ENCODE data around the gene UTS2R. TPM values are rescaled to one million over a fixed set of nuclear protein-coding genes. Genes with fewer than 3 reads are reported as not detected.

The UTS2R gene
- total and polyA plus RNA-seq, 2 of the 4 experiments (the other 2 are of a cell fraction) = not detected

DNA sequence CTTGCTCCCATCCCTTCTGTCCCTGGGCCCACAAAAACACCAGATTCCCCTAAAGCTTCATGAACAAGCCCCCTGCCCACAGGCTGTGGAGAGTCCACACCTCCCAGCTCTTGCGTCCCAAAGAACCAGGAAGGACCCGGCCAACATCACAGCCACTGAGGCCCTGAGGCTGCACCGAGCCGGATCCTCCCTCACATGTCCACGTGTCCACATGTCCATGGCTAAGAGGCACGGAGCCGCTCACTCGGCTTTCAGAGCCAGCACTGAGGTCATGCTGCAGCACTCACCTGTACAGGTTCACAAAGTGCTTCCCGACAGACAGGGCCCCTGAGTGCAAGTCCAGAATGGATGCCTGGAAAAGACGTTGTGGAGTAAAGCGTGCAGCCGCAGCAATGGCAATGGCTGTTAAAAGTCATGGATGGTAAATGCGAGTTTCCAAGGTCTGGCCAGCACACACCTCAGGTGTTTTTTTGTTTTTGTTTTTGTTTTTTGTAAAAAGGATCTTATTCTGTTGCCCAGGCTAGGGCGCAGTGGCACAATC is 34.6 kb downstream of the UTS2R start:
- Histone ChIP-seq H3K4me1 (ENCODE audit: control insufficient read depth, insufficient read depth, low read length) (no peaks in the 10 kb centered on the region), H2AK9ac (replicated peaks; ENCODE audit: low read depth, low read length, poor library complexity) (no peak overlapping the region), H4K8ac (ENCODE audit: low read depth in 2 of 2, low read length in 2 of 2) (no peak overlapping the region), H3K9ac (ENCODE audit: low read depth, low read length) (no peak overlapping the region), H4K91ac (ENCODE audit: insufficient read depth, low read depth, low read length) (no peak overlapping the region), H3K27ac (ENCODE audit: insufficient read depth, low read length) (no peak overlapping the region), H3K79me1 (ENCODE audit: low read depth in 1 of 2, low read length in 2 of 2) (no peaks in the 10 kb centered on the region; a peak in 1 of 4 replicates), H3K18ac (ENCODE audit: low read depth, low read length) (no peak overlapping the region), H4K20me1 (ENCODE audit: insufficient read depth, low read length) (no peaks in the 10 kb centered on the region; the same call in 1 of the 2 replicates), H3K9me3 (ENCODE audit: control insufficient read depth, insufficient read depth, low read length) (no peaks in the 10 kb centered on the region), H2AFZ (replicated peaks; ENCODE audit: low read length, poor library complexity) (no peak overlapping the region), H3K36me3 (ENCODE audit: control insufficient read depth, insufficient read depth, low read length) (peaks cover 5% of the 10 kb centered on the region; the same call in 1 of the 2 replicates), H3K56ac (ENCODE audit: extremely low read depth, insufficient read depth, low read length) (no peak overlapping the region), H2BK15ac (ENCODE audit: low read depth, low read length) (no peak overlapping the region), H2BK20ac (ENCODE audit: low read depth, low read length) (no peak overlapping the region), H3K4me3 (ENCODE audit: insufficient read depth, low read depth, low read length) (no peak overlapping the region), H3K14ac (replicated peaks; ENCODE audit: low read depth, low read length) (no peak overlapping the region), H3K4me2 (ENCODE audit: low read depth, low read length) (no peak overlapping the region), H4K5ac (ENCODE audit: low read depth, low read length) (no peak overlapping the region), H2BK5ac (ENCODE audit: low read depth, low read length, poor library complexity, severe bottlenecking) (no peak overlapping the region), H3K23ac (ENCODE audit: low read depth, low read length) (no peak overlapping the region), H2AK5ac (ENCODE audit: low read depth, low read length) (no peak overlapping the region), H3K4ac (ENCODE audit: low read depth, low read length) (no peak overlapping the region), H3K9me1 (ENCODE audit: insufficient read depth, low read length) (no peaks in the 10 kb centered on the region), H2BK120ac (ENCODE audit: low read depth, low read length) (no peak overlapping the region), H3K27me3 (ENCODE audit: control insufficient read depth, insufficient read depth, low read length) (no peaks in the 10 kb centered on the region)
- TF ChIP-seq MXI1 (IDR thresholded peaks at IDR 0.05; ENCODE audit: borderline replicate concordance, low read depth, low read length) (no peak), SMC3 (IDR thresholded peaks at IDR 0.05; ENCODE audit: low read depth, low read length) (no peak), FOS (IDR thresholded peaks at IDR 0.05; ENCODE audit: low read depth, low read length) (no peak), NFE2L2 (IDR thresholded peaks at IDR 0.05; ENCODE audit: low read depth, low read length) (no peak), CHD1 (IDR thresholded peaks at IDR 0.05; ENCODE audit: low read depth, low read length) (no peak), RAD21 (IDR thresholded peaks at IDR 0.05; ENCODE audit: low read length) (no peak)
- TF ChIP-seq, protein P1, sequence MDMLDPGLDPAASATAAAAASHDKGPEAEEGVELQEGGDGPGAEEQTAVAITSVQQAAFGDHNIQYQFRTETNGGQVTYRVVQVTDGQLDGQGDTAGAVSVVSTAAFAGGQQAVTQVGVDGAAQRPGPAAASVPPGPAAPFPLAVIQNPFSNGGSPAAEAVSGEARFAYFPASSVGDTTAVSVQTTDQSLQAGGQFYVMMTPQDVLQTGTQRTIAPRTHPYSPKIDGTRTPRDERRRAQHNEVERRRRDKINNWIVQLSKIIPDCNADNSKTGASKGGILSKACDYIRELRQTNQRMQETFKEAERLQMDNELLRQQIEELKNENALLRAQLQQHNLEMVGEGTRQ (IDR thresholded peaks at IDR 0.05; ENCODE audit: low read depth, low read length) = no peak
- ChIA-PET CTCF (no interaction called here), POLR2A (ENCODE audit: unreplicated experiment) (no interaction called here)
- dilution Hi-C loops (cut with HindIII; ENCODE audit: low sequenced_read_pairs, unreplicated experiment) (no loop called here), intact Hi-C loops (cut with micrococcal nuclease) (no loop called here), in situ Hi-C loops (cut with MboI; ENCODE audit: low sequenced_read_pairs) (loop anchor here (5.0 kb wide), 1 partner anchor 54 kb away; no protein-coding TSS in a partner anchor)
- no TSS peak for BruUV-seq (replicated peaks)
- no peak for ATAC-seq (ENCODE audit: low read depth)
- no peak for DNase-seq
- 95% methylated on average over 10 of the region's 14 CpGs; no CpG with 5 or more reads in 1 of the 2 experiments for WGBS, 2 experiments (ENCODE audit: extremely low coverage in 2 of 2, insufficient read length in 1 of 2)

Data from IMR-90 (cell line).